Liver (tissue), 3 donors: ENCODE measurements around the gene CPED1.

Experiments
- EGR1 ChIP-seq, 2 donors: IDR thresholded peaks; 2 replicates each; pipeline ENCODE4 v1.6.1; 2016 to 2018; ENCODE audit warnings: antibody characterized with exemption in 2 of 2, low read depth in 2 of 2
- TAF1 ChIP-seq: conservative IDR thresholded peaks from 2 replicates; pipeline ENCODE4 v1.6.1; 2016; ENCODE audit warnings: antibody characterized with exemption, mild to moderate bottlenecking
- TF ChIP-seq, protein P1 (sequence below): fragments of 150-350 bp; IDR thresholded peaks from 2 replicates; pipeline ENCODE4 v1.5.1; 2017; ENCODE audit warnings: improper control_type of control experiment, low read depth, low read length; ENCODE audit not compliant: missing input control
- donor health status: healthy.
- donor health status: healthy.

DNA sequence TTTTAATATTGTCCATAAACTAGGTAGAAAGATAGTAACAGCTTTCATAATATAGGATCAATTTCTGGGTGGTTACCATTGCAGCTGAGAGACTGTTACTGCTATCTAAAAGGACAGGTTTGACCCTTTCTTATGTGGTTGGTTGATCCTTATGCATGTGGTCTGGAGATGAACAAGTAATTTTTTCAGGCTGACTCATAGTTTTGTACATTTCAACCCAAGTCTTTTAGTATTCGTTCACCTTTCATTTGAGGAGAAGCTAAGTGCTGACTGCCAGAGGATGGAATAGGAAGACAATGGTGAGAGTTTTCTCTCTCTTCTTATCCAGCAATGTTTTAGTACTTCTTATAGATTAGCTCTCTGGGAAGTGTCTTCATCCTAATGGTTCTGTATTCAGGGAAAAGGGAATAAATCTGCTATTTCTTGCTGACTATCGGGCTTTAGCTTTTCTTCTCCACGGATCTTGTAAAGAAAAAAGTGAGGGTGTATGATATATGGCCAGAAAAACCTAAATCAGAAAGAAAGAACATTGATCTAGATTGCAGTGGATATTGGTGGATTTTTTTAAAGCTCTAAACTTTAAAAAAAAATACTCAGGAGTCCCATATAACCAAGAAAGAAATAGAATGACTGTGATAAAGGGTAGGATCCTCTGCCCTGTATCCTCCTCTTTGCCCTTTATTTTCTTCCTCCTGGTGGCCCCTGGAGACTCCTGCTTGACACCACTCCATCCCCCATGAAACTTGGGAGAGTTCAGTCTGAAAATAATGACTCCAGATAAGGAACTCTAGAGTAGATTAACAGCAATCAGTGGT lies 88.0 kb downstream of the CPED1 start:
- TF ChIP-seq TAF1 (no peak), EGR1 (IDR thresholded peaks at IDR 0.05; ENCODE audit: low read depth in 2 of 2) (no peak)
- TF ChIP-seq, protein P1, sequence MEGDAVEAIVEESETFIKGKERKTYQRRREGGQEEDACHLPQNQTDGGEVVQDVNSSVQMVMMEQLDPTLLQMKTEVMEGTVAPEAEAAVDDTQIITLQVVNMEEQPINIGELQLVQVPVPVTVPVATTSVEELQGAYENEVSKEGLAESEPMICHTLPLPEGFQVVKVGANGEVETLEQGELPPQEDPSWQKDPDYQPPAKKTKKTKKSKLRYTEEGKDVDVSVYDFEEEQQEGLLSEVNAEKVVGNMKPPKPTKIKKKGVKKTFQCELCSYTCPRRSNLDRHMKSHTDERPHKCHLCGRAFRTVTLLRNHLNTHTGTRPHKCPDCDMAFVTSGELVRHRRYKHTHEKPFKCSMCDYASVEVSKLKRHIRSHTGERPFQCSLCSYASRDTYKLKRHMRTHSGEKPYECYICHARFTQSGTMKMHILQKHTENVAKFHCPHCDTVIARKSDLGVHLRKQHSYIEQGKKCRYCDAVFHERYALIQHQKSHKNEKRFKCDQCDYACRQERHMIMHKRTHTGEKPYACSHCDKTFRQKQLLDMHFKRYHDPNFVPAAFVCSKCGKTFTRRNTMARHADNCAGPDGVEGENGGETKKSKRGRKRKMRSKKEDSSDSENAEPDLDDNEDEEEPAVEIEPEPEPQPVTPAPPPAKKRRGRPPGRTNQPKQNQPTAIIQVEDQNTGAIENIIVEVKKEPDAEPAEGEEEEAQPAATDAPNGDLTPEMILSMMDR = no peak
